Chondrocyte (in vitro differentiated cells): ENCODE measurements around the gene ANO2. TPM values are rescaled to one million over a fixed set of nuclear protein-coding genes. Genes with fewer than 3 reads are reported as not detected.

Experiments used
- DNase-seq: peaks from one replicate; pipeline ENCODE4 v3.0.0; 2021; ENCODE audit warnings: mixed read lengths, low spot score
- H3K27ac Mint-ChIP-seq: one replicate; pipeline ENCODE4 v1.8.0; 2021; ENCODE audit warnings: mild to moderate bottlenecking, moderate library complexity, mixed read lengths; ENCODE audit not compliant: unreplicated experiment
- H3K27me3 Mint-ChIP-seq: 2 replicates; pipeline ENCODE4 v1.8.0; 2021; ENCODE audit warnings: low read depth, mixed read lengths
- H3K36me3 Mint-ChIP-seq: 2 replicates; pipeline ENCODE4 v1.8.0; 2021; ENCODE audit warnings: low read depth, mixed read lengths
- H3K4me1 Mint-ChIP-seq: 2 replicates; pipeline ENCODE4 v1.8.0; 2021; ENCODE audit warnings: low read depth, mild to moderate bottlenecking, mixed read lengths
- H3K4me3 Mint-ChIP-seq: one replicate; pipeline ENCODE4 v1.8.0; 2021; ENCODE audit warnings: mild to moderate bottlenecking, moderate library complexity, mixed read lengths; ENCODE audit not compliant: unreplicated experiment
- H3K9me3 Mint-ChIP-seq: 2 replicates; pipeline ENCODE4 v1.8.0; 2021; ENCODE audit warnings: low read depth, mixed read lengths
- total RNA-seq: library from RNA; stranded (reverse); gene quantifications from 3 replicates; pipeline ENCODE4 v1.2.1, GENCODE V29; 2021
- TF ChIP-seq, protein P1 (sequence below): fragments of 200-600 bp; sonication (generic); IDR thresholded peaks from 2 replicates; pipeline ENCODE4 v1.5.0; 2021; ENCODE audit warnings: antibody characterized with exemption, mild to moderate bottlenecking, moderate library complexity

The ANO2 gene
- total RNA-seq, 1 donor from 2014 or later = 0.47 TPM

DNA sequence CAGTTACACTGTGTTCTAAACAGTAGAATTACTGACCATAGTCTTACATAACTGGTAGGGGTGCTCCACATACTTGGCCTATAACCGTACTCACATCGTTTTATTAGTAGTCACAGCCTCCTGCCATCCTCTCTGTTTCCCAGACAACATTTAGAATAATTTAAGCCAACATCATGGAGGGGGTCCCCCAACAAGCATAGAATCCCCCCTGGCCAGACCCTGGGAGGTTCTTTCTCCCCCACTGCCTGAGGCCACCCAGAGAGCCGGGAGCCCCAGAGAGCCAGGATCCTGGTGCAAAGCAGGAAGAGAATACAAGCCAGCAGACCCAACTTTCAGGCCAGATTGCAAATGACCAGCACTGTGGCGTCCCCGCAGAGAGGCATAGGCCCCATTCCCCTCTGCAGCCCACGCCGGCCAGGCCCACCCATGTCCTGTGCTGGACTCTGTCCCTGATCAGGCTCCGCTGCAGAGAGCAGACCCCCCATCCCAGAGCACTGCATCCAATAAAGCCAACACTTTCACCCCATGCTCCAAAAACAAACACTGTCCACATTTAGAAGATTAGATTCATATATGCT lies 317.9 kb downstream of the ANO2 start:
- Mint-ChIP-seq H3K4me1 (no peaks in the 10 kb centered on the region), H3K27me3 (peaks cover 11% of the 10 kb centered on the region), H3K4me3 (no peak overlapping the region), H3K36me3 (peaks cover 2% of the 10 kb centered on the region), H3K27ac (no peak overlapping the region), H3K9me3 (no peaks in the 10 kb centered on the region)
- TF ChIP-seq, protein P1, sequence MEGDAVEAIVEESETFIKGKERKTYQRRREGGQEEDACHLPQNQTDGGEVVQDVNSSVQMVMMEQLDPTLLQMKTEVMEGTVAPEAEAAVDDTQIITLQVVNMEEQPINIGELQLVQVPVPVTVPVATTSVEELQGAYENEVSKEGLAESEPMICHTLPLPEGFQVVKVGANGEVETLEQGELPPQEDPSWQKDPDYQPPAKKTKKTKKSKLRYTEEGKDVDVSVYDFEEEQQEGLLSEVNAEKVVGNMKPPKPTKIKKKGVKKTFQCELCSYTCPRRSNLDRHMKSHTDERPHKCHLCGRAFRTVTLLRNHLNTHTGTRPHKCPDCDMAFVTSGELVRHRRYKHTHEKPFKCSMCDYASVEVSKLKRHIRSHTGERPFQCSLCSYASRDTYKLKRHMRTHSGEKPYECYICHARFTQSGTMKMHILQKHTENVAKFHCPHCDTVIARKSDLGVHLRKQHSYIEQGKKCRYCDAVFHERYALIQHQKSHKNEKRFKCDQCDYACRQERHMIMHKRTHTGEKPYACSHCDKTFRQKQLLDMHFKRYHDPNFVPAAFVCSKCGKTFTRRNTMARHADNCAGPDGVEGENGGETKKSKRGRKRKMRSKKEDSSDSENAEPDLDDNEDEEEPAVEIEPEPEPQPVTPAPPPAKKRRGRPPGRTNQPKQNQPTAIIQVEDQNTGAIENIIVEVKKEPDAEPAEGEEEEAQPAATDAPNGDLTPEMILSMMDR = no peak
- DNase-seq = no peak

DNA sequence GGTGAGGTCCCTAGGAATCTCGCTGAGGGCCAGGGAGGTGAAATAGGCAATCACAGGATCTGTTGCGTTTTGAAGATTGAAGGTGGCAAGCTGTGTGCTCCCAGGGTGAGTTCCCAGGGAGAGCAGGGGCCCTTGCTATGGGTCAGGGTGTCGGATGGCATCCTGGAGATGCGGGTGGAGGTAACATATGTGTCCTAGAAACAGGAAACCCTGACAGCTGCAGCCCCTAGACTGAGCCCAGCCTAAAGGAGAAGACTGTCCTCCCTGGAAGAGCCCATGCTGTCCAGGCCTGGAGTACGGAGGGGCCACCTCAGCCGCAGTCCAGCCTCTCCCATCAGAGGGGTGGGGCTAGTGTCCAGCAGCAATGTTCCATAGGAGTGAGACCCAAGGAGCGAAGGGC lies 318.9 kb downstream of the ANO2 start:
- no peak overlapping the region for H3K27ac Mint-ChIP-seq

DNA sequence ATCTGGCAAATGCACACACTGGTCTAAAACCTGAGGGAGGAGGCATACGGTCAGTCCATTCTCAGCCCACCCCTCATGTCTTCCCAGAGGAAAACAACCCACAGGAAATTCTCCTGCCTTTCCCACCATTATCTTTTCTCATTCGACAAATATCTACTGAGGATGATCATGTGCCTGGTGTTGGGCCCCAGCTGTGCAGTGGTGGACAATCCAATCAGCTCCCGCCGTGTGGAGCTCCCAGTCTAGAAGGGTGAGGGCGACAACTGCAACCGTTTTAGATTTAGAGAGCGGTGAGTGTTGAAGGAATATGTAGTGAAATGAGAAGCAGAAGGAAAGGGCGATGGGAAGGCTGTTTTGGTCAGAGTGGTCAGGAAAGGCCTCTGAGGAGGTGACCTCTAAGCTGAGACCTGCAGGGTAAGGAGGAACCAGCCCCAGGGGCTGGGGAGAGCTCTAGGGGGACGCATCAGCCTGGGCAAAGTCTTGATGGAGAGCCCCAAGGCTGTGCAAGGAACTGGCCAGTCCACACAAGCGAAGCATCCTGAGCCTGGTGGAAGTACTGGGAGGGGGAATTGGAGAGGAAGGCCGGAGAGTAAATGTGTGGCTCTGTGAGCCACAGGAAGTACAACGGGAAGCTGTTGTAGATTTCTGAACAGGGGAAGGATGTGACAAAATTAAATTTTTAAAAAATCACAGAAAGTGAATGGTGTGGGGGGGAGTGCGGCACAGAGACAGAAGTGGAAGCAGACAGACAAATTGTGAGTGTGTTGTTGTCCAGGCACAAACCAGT lies 320.4 kb downstream of the ANO2 start:
- TF ChIP-seq, protein P1 = no peak
- DNase-seq = no peak

More for the DNA sequence above, 318.9 kb downstream of the ANO2 start:
- no peaks in the 10 kb centered on the region for H3K4me1 Mint-ChIP-seq
- no peaks in the 10 kb centered on the region for H3K9me3 Mint-ChIP-seq
- no peak overlapping the region for H3K4me3 Mint-ChIP-seq
- H3K27me3 Mint-ChIP-seq = peaks cover 11% of the 10 kb centered on the region
- TF ChIP-seq, protein P1 = no peak
- peaks cover 2% of the 10 kb centered on the region for H3K36me3 Mint-ChIP-seq
- DNase-seq = no peak

DNA sequence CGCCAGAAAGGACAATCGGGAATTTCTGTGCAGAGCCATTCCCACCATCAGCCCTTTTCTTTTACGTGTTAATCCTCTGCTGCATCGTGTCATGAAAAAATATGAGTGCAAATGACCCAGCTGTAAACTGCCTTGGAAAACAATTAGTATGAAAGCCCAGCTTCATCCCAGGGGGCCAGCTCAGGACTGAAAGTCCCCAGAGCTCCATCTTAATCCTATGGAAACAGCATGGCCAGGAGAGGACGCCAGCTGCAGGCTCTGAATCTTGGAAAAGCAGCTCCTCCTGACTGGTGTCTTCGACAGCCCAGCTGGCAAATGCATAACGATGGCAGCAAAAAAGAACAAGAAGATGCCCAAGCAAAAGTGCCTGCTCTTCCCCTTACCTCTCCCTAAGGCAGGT lies 321.6 kb downstream of the ANO2 start:
- Mint-ChIP-seq H3K9me3 (no peaks in the 10 kb centered on the region), H3K4me1 (no peaks in the 10 kb centered on the region), H3K27me3 (peaks cover 4% of the 10 kb centered on the region), H3K4me3 (no peak overlapping the region), H3K36me3 (peaks cover 2% of the 10 kb centered on the region), H3K27ac (no peak overlapping the region)
- DNase-seq = no peak
- TF ChIP-seq, protein P1 = no peak

More for the DNA sequence above, 320.4 kb downstream of the ANO2 start:
- Mint-ChIP-seq H3K9me3 (no peaks in the 10 kb centered on the region), H3K36me3 (peaks cover 2% of the 10 kb centered on the region), H3K27me3 (peaks cover 9% of the 10 kb centered on the region), H3K4me1 (no peaks in the 10 kb centered on the region), H3K27ac (no peak overlapping the region), H3K4me3 (no peak overlapping the region)

DNA sequence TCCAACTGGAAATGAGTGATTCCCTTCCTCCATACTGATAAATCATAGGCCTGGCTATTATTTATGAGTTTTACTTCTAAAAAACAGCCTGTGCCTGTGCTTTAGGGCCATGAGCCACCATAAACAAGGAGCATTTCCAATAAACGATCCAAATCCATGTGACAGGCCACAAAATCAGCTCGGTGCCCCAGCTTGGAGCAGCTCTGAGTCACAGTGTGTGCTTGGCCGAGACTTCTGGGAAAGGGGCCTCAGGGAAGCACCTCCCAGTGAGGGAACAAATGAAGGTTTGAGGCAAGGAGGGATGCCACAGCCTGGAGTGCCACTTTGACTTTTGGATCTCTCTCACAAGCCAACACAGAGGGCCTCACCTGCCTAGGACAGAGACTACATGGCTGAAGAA lies 322.8 kb downstream of the ANO2 start:
- H3K36me3 Mint-ChIP-seq = peaks cover 2% of the 10 kb centered on the region

More for the DNA sequence above, 322.8 kb downstream of the ANO2 start:
- Mint-ChIP-seq H3K4me1 (no peaks in the 10 kb centered on the region), H3K9me3 (no peaks in the 10 kb centered on the region), H3K27ac (no peak overlapping the region), H3K27me3 (peaks cover 3% of the 10 kb centered on the region), H3K4me3 (no peak overlapping the region)
- TF ChIP-seq, protein P1 = no peak
- DNase-seq = no peak
